HL-60 (cell line): ENCODE data around the gene ZNF771.

Source experiments
- DNase-seq, 2 experiments: peaks; one replicate each; pipeline ENCODE4 v3.0.0-alpha.2; 2010 to 2020; ENCODE audit warnings: low read depth in 1 of 2, low spot score in 1 of 2
- H3K27ac ChIP-seq: fragments of 250-450 bp; sonication (Bioruptor Pico); replicated peaks from 2 replicates; pipeline ENCODE4 v1.5.1; 2020; ENCODE audit warnings: mild to moderate bottlenecking, moderate library complexity
- H3K27me3 ChIP-seq: fragments of 250-450 bp; sonication (Bioruptor Pico); 2 replicates; pipeline ENCODE4 v1.5.1; 2021; ENCODE audit warnings: mild to moderate bottlenecking, moderate library complexity; ENCODE audit not compliant: insufficient read depth, poor library complexity, severe bottlenecking
- H3K4me3 ChIP-seq: replicated peaks from 2 replicates; pipeline ENCODE4 v1.5.1; 2011; ENCODE audit warnings: mild to moderate bottlenecking, control low read depth, low read length; ENCODE audit not compliant: insufficient read depth
- CTCF ChIP-seq: IDR thresholded peaks from one replicate; pipeline ENCODE4 v1.5.1; 2011; ENCODE audit warnings: low read length, control low read depth, inconsistent platforms; ENCODE audit not compliant: insufficient read depth
- GABPA ChIP-seq: IDR thresholded peaks from 2 replicates; pipeline ENCODE4 v1.6.1; 2012; ENCODE audit warnings: low read depth
- POLR2AphosphoS5 ChIP-seq: IDR thresholded peaks from 2 replicates; pipeline ENCODE4 v1.6.1; 2012; ENCODE audit warnings: low read depth
- SPI1 ChIP-seq: IDR thresholded peaks from 2 replicates; pipeline ENCODE4 v1.6.1; 2012; ENCODE audit warnings: low read depth, mild to moderate bottlenecking, borderline replicate concordance
- TF ChIP-seq, protein P1 (sequence below): IDR thresholded peaks from 2 replicates; pipeline ENCODE4 v1.6.1; 2012; ENCODE audit warnings: low read depth; ENCODE audit not compliant: insufficient replicate concordance

ZNF771 gene

GRCh38 chr16:30365200-30365599, 42.2 kb upstream of the ZNF771 start:
- TF ChIP-seq POLR2AphosphoS5 = no peak
- TF ChIP-seq CTCF = no peak
- TF ChIP-seq, protein P1, sequence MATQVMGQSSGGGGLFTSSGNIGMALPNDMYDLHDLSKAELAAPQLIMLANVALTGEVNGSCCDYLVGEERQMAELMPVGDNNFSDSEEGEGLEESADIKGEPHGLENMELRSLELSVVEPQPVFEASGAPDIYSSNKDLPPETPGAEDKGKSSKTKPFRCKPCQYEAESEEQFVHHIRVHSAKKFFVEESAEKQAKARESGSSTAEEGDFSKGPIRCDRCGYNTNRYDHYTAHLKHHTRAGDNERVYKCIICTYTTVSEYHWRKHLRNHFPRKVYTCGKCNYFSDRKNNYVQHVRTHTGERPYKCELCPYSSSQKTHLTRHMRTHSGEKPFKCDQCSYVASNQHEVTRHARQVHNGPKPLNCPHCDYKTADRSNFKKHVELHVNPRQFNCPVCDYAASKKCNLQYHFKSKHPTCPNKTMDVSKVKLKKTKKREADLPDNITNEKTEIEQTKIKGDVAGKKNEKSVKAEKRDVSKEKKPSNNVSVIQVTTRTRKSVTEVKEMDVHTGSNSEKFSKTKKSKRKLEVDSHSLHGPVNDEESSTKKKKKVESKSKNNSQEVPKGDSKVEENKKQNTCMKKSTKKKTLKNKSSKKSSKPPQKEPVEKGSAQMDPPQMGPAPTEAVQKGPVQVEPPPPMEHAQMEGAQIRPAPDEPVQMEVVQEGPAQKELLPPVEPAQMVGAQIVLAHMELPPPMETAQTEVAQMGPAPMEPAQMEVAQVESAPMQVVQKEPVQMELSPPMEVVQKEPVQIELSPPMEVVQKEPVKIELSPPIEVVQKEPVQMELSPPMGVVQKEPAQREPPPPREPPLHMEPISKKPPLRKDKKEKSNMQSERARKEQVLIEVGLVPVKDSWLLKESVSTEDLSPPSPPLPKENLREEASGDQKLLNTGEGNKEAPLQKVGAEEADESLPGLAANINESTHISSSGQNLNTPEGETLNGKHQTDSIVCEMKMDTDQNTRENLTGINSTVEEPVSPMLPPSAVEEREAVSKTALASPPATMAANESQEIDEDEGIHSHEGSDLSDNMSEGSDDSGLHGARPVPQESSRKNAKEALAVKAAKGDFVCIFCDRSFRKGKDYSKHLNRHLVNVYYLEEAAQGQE = no peak
- no peak for TF ChIP-seq GABPA
- TF ChIP-seq SPI1 = no peak
- Histone ChIP-seq H3K27me3 (no peaks in the 10 kb centered on the region), H3K4me3 (no peak overlapping the region), H3K27ac (no peak overlapping the region)
- no peak for DNase-seq

DNA sequence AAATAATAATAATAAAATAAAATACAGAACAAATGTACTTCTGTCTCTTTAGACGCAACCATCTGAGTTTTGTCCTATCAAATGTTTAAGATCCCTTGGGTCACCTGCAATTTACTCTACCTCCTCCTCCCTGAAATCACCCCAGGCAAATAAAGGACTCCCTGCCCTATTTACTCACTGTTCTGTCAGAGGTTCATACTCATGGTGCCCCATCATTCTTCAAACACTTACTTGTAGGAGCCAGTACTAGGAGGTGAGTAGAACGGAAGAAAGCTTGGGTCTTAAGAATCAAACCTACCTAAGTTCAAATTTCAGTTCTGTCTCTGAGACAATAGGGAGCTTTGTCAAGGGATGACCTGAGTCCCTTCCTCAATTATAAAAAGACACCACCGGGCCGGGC, 40.9 kb upstream of the ZNF771 start:
- no peak for DNase-seq
- Histone ChIP-seq H3K27ac (no peak overlapping the region), H3K4me3 (no peak overlapping the region), H3K27me3 (no peaks in the 10 kb centered on the region)
- no peak for TF ChIP-seq POLR2AphosphoS5
- TF ChIP-seq GABPA = no peak
- TF ChIP-seq, protein P1 = no peak
- no peak for TF ChIP-seq SPI1

DNA sequence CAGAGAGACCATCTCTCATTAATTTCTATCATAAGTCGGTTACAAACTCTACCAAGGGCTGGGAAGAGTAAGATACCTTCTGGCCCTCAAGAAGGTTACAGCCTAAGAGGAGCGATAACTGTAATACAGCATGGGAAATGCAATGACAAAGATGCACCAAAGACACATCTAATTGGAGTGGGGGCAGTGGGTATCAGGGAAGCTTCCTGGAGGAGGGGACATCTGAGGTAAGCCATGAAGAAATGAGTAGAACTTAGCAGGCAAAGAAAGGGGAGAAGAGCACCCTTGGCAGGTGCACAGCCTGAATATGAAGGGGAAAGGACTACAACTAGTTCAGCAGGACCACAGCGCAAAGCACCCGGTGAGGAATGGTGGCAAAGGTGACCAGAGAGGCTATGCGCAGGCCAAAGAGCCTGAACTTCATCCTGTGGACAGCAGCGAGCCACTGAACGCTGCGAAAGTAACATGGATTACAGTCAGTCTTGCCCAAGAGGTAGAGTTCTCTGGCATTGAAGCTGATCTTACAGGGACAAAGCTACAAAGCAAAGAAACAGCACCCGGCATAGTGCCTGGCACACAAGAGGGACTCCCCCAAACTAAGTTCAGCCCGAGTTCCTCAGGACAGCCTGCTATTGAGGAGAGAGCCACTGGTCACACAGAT, 39.9 kb upstream of the ZNF771 start:
- H3K27me3 ChIP-seq = no peaks in the 10 kb centered on the region
- TF ChIP-seq CTCF = no peak
- no peak for TF ChIP-seq GABPA
- TF ChIP-seq, protein P1 = no peak
- TF ChIP-seq POLR2AphosphoS5 = no peak
- no peak for TF ChIP-seq SPI1
- peak overlapping the region; percentile 63; the same call in 1 of the 2 replicates for H3K27ac ChIP-seq
- peak overlapping the region; percentile 94 for H3K4me3 ChIP-seq
- no peak for DNase-seq
